Fibroblast of skin of scalp (primary cell): ENCODE results near the gene HSPA4.

Source experiments
- DNase-seq: peaks from one replicate; pipeline ENCODE4 v3.0.0-alpha.2; 2013

HSPA4 gene

GRCh38 chr5:133106343-133106742 is 54.5 kb downstream of the HSPA4 start:
- DNase-seq, result no peak

- no peak for DNase-seq
Measured at GRCh38 chr5:133106761-133107572, 55.2 kb downstream of the HSPA4 start.

GRCh38 chr5:133108481-133108921 is 56.7 kb downstream of the HSPA4 start:
- DNase-seq, result no peak

GRCh38 chr5:133109655-133110483 is 58.1 kb downstream of the HSPA4 start:
- DNase-seq, result no peak

- DNase-seq, result no peak
Measured at GRCh38 chr5:133110709-133111108, 58.9 kb downstream of the HSPA4 start.

- peak; percentile 80 for DNase-seq
Measured at GRCh38 chr5:133111299-133111698, 59.5 kb downstream of the HSPA4 start.

GRCh38 chr5:133112026-133112660 is 60.3 kb downstream of the HSPA4 start:
- no peak for DNase-seq

- no peak for DNase-seq
Measured at GRCh38 chr5:133113331-133114061, 61.7 kb downstream of the HSPA4 start.

GRCh38 chr5:133114166-133114932 is 62.5 kb downstream of the HSPA4 start:
- DNase-seq, result no peak

- DNase-seq, result no peak
Measured at GRCh38 chr5:133114933-133115310, 63.1 kb downstream of the HSPA4 start.

- no peak for DNase-seq
Measured at GRCh38 chr5:133116601-133117000, 64.8 kb downstream of the HSPA4 start.

- DNase-seq, result no peak
Measured at GRCh38 chr5:133117166-133117911, 65.5 kb downstream of the HSPA4 start.

GRCh38 chr5:133117912-133118445 is 66.2 kb downstream of the HSPA4 start:
- DNase-seq, result no peak

GRCh38 chr5:133118741-133119140 is 66.9 kb downstream of the HSPA4 start:
- DNase-seq, result no peak

- DNase-seq, result no peak
Measured at GRCh38 chr5:133119233-133119711, 67.5 kb downstream of the HSPA4 start.

- DNase-seq, result no peak
Measured at GRCh38 chr5:133120156-133120750, 68.4 kb downstream of the HSPA4 start.

GRCh38 chr5:133121080-133121479 is 69.3 kb downstream of the HSPA4 start:
- no peak for DNase-seq

- DNase-seq, result no peak
Measured at GRCh38 chr5:133121611-133122150, 69.9 kb downstream of the HSPA4 start.

GRCh38 chr5:133122711-133123110 is 70.9 kb downstream of the HSPA4 start:
- DNase-seq, result no peak

GRCh38 chr5:133123297-133123696 is 71.5 kb downstream of the HSPA4 start:
- DNase-seq, result no peak
